GM04503 (cell line): Measurements from ENCODE around the gene LRRC14B.
"Not testable (repeated sequence)": the region's sequence is repeated elsewhere in the genome, so short reads cannot be mapped to it uniquely, and the experiment has no call there.

Experiments
- DNase-seq: peaks from one replicate; pipeline ENCODE4 v3.0.0-alpha.2; 2012; ENCODE audit warnings: low read depth

Gene LRRC14B

GRCh38 chr5:241045-241669, 49.9 kb downstream of the LRRC14B start:
- DNase-seq = not testable (repeated sequence)

GRCh38 chr5:243683-244367, 52.5 kb downstream of the LRRC14B start:
- DNase-seq = not testable (repeated sequence)

- DNase-seq = not testable (repeated sequence)
Measured at GRCh38 chr5:245717-246116, 54.4 kb downstream of the LRRC14B start.
